CD14-positive monocyte (primary cell): ENCODE results near the gene RAB37. TPM values are rescaled to one million over a fixed set of nuclear protein-coding genes. Genes with fewer than 3 reads are reported as not detected.
A peak's percentile ranks its signal among the peaks of the same experiment; 100 is the strongest.

Experiments used
- DNase-seq, 3 donors: peaks; one replicate each; pipeline ENCODE4 v3.0.0-alpha.2; 2011 to 2022
- H2AFZ ChIP-seq: 2 replicates; pipeline ENCODE4 v1.6.0; 2012; ENCODE audit warnings: mild to moderate bottlenecking, low read depth, low read length, inconsistent platforms; ENCODE audit not compliant: insufficient read depth, poor library complexity, severe bottlenecking
- H3K27ac ChIP-seq, 2 donors: 1 replicate in 1 of 2; 2 replicates in 1 of 2; pipeline ENCODE4 v1.5.1; 2012 to 2013; ENCODE audit warnings: low read length in 2 of 2, control low read depth in 1 of 2, inconsistent platforms in 1 of 2, low read depth in 1 of 2, mild to moderate bottlenecking in 1 of 2
- H3K27me3 ChIP-seq, 2 donors: one replicate each; pipeline versions ENCODE4 v1.6.0 to v1.6.1; 2011 to 2013; ENCODE audit warnings: low read length in 2 of 2; ENCODE audit not compliant: control insufficient read depth in 2 of 2, insufficient read depth in 2 of 2
- H3K36me3 ChIP-seq, 2 donors: replicated peaks in 1 of 2; 1 replicate in 1 of 2; 2 replicates in 1 of 2; pipeline versions ENCODE4 v1.5.1 to v1.6.1; 2012 to 2013; ENCODE audit warnings: low read length in 2 of 2, control low read depth in 1 of 2, inconsistent platforms in 1 of 2, mild to moderate bottlenecking in 1 of 2; ENCODE audit not compliant: insufficient read depth in 2 of 2, control insufficient read depth in 1 of 2
- H3K4me1 ChIP-seq, 2 donors: 1 replicate in 1 of 2; 2 replicates in 1 of 2; pipeline versions ENCODE4 v1.5.1 to v1.6.1; 2012 to 2013; ENCODE audit warnings: low read length in 2 of 2, control low read depth in 1 of 2, inconsistent platforms in 1 of 2, mild to moderate bottlenecking in 1 of 2, moderate library complexity in 1 of 2; ENCODE audit not compliant: insufficient read depth in 2 of 2, control insufficient read depth in 1 of 2
- H3K4me2 ChIP-seq: replicated peaks from 2 replicates; pipeline ENCODE3; 2012; ENCODE audit warnings: low read length, moderate library complexity, mild to moderate bottlenecking; ENCODE audit not compliant: poor library complexity, severe bottlenecking; ENCODE audit errors: extremely low read depth
- H3K4me3 ChIP-seq, 3 experiments: fragments of 200-600 bp in 1 of 3; sonication (generic) in 1 of 3; replicated peaks in 1 of 3; 1 replicate in 2 of 3; 2 replicates in 1 of 3; pipeline ENCODE4 v1.5.1; 2011 to 2013; ENCODE audit warnings: low read length in 3 of 3, mild to moderate bottlenecking in 3 of 3, control low read depth in 2 of 3, low read depth in 2 of 3, inconsistent platforms in 1 of 3, moderate library complexity in 1 of 3
- H3K79me2 ChIP-seq: 2 replicates; pipeline ENCODE4 v1.6.0; 2012; ENCODE audit warnings: mild to moderate bottlenecking, control low read depth, inconsistent platforms, low read length, moderate library complexity; ENCODE audit not compliant: insufficient read depth
- H3K9ac ChIP-seq: 2 replicates; pipeline ENCODE4 v1.6.0; 2017; ENCODE audit warnings: low read length, mild to moderate bottlenecking; ENCODE audit not compliant: insufficient read depth, poor library complexity, severe bottlenecking
- H3K9me3 ChIP-seq, 2 donors: replicated peaks in 1 of 2; 1 replicate in 1 of 2; 2 replicates in 1 of 2; pipeline versions ENCODE4 v1.5.1 to v1.6.1; 2012 to 2013; ENCODE audit warnings: low read length in 2 of 2, control low read depth in 1 of 2; ENCODE audit not compliant: control insufficient read depth in 1 of 2, insufficient read depth in 1 of 2
- H4K20me1 ChIP-seq: 2 replicates; pipeline ENCODE4 v1.6.0; 2012; ENCODE audit warnings: mild to moderate bottlenecking, low read length, control low read depth, moderate library complexity; ENCODE audit not compliant: insufficient read depth
- H3K27ac Mint-ChIP-seq, 7 donors: one replicate each; pipeline ENCODE4 v1.8.0; 2020; ENCODE audit warnings: mild to moderate bottlenecking in 7 of 7, mixed read lengths in 7 of 7, moderate library complexity in 6 of 7, inconsistent platforms in 2 of 7
- H3K27me3 Mint-ChIP-seq, 3 donors: one replicate each; pipeline ENCODE4 v1.8.0; 2021 to 2022; ENCODE audit warnings: low read depth in 3 of 3, mild to moderate bottlenecking in 3 of 3, mixed read lengths in 3 of 3, moderate library complexity in 3 of 3, inconsistent platforms in 1 of 3
- H3K36me3 Mint-ChIP-seq, 2 donors: one replicate each; pipeline ENCODE4 v1.8.0; 2020; ENCODE audit warnings: mixed read lengths in 2 of 2, inconsistent platforms in 1 of 2, mild to moderate bottlenecking in 1 of 2
- H3K4me1 Mint-ChIP-seq: one replicate; pipeline ENCODE4 v1.8.0; 2020; ENCODE audit warnings: mild to moderate bottlenecking, mixed read lengths
- H3K4me3 Mint-ChIP-seq, 2 donors: one replicate each; pipeline ENCODE4 v1.8.0; 2020; ENCODE audit warnings: mild to moderate bottlenecking in 2 of 2, mixed read lengths in 2 of 2, moderate library complexity in 1 of 2
- H3K9me3 Mint-ChIP-seq, 7 donors: one replicate each; pipeline ENCODE4 v1.8.0; 2020 to 2022; ENCODE audit warnings: mixed read lengths in 7 of 7, mild to moderate bottlenecking in 6 of 7, moderate library complexity in 6 of 7, inconsistent platforms in 2 of 7
- WGBS: methylation state at CpG from one replicate; pipeline ENCODE4 v1.1.5; 2013; ENCODE audit warnings: missing lambda C conversion rate; ENCODE audit not compliant: insufficient coverage; 5-methylcytosine and 5-hydroxymethylcytosine counted together
- intact Hi-C, 2 donors: fragments of 100-400 bp; cut with micrococcal nuclease; formaldehyde crosslinking; loops; one replicate each; pipeline versions ENCODE4 v1.15.0 to v1.15.1; 2023
- polyA plus RNA-seq, 3 donors: library from polyadenylated mRNA; depleted of rRNA in 1 of 3; unstranded in 2 of 3; stranded (reverse) in 1 of 3; fragments of 300-500 nt in 2 of 3; fragments of >200 nt in 1 of 3; fragmentation: Illumina TruSeq in 2 of 3; gene quantifications; 1 replicate in 2 of 3; 2 replicates in 1 of 3; pipeline ENCODE4 v1.2.3, GENCODE V29; 2012 to 2021
- TF ChIP-seq, protein P1 (sequence below): fragments of 200-600 bp; IDR thresholded peaks from one replicate; pipeline ENCODE4 v1.8.0; 2022; ENCODE audit warnings: antibody characterized with exemption, mild to moderate bottlenecking

Gene RAB37
- polyA plus RNA-seq, 3 donors: 26.8 to 40.9 (median 33.1) TPM

DNA sequence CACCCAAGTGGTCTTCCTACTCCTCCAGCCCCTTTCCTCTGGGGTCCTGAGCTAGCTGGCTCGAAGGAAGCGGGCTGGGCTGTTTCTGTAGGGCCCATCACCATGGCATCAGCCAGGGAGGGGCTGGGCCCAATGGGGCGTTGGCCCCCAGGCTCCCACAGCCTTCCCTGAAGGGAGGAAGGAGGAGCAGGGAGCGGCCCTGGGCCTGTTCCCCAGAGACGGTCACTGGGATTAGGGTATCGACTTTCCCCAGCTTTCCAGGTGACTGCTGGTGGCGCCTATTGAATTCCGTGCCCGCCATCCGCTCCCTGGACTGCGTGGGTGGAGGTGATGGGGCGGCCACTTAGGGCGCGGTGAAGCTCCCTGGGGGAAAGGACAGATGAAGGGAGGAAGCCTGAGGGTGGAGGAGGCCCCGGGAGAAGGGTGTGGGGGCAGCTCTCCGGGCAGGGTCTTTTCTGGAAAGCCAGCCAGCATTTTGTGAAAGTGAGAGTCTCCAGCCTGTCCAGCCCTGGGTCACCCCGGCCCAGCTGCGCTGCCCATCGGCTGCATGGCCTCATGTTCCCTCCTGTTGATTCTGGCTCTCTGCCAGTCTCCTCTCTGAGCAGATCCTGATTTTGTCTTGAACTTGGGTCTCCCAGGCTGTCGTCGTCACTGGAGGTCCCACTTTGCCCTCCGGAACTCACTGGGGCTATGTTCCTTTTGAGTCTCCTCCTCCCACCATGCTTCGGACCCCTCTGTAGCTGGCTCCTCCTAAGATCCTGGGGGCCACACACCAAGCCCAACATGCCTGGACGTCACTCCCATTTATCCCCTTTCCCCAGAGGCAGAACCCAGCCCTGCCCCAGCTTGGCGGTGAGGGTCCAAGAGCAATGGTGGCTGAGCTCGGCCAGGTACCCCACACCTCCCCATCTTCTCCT, 21.1 kb downstream of the RAB37 start:
- intact Hi-C loops: no loop called here
- 43% methylated on average over 22 of the region's 26 CpGs for WGBS
- peaks cover 0 to 1% (median 0%) of the 10 kb centered on the region in 3 donors for H3K27me3 Mint-ChIP-seq
- peak overlapping the region; percentile 26 to 82 (median 58) for H3K27ac Mint-ChIP-seq
- no peaks in the 10 kb centered on the region for H3K9me3 Mint-ChIP-seq
- H3K36me3 Mint-ChIP-seq: peaks cover 21 to 46% of the 10 kb centered on the region in 2 donors
- Histone ChIP-seq H3K9me3 (no peaks in the 10 kb centered on the region), H3K4me3 (peak overlapping the region in 1 of 3 experiments; percentile 48), H3K27ac (peak overlapping the region in 1 of 2 donors; percentile 5), H3K36me3 (peaks cover 10 to 25% of the 10 kb centered on the region in 2 donors), H3K27me3 (no peaks in the 10 kb centered on the region), H3K4me2 (peak overlapping the region; percentile 65), H4K20me1 (peaks cover 100% of the 10 kb centered on the region), H3K9ac (peak overlapping the region; percentile 17), H3K79me2 (peaks cover 100% of the 10 kb centered on the region), H3K4me1 (peaks cover 39 to 57% of the 10 kb centered on the region in 2 donors), H2AFZ (no peak overlapping the region)
- peak in 1 of 3 donors; percentile 34 for DNase-seq
- TF ChIP-seq, protein P1, sequence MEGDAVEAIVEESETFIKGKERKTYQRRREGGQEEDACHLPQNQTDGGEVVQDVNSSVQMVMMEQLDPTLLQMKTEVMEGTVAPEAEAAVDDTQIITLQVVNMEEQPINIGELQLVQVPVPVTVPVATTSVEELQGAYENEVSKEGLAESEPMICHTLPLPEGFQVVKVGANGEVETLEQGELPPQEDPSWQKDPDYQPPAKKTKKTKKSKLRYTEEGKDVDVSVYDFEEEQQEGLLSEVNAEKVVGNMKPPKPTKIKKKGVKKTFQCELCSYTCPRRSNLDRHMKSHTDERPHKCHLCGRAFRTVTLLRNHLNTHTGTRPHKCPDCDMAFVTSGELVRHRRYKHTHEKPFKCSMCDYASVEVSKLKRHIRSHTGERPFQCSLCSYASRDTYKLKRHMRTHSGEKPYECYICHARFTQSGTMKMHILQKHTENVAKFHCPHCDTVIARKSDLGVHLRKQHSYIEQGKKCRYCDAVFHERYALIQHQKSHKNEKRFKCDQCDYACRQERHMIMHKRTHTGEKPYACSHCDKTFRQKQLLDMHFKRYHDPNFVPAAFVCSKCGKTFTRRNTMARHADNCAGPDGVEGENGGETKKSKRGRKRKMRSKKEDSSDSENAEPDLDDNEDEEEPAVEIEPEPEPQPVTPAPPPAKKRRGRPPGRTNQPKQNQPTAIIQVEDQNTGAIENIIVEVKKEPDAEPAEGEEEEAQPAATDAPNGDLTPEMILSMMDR: no peak
- peak overlapping the region; percentile 37 to 48 for H3K4me3 Mint-ChIP-seq
- peaks cover 70% of the 10 kb centered on the region for H3K4me1 Mint-ChIP-seq

DNA sequence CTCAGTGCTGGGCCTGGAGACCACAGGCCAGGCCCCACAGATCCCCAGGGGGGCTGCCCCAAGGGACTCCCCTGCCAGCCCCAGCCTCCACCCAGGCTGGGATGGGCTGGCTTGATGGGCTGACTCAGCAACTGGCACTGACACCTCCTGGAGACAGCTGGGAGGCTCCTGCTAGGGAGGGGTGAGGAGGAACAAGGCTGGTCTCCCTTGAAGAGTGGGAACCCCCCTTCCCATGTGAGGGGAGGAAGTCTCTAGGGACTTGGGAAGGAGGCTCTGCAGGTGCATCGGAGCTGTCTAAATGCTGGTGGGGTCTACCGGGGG, 21.8 kb downstream of the RAB37 start:
- H3K4me2 ChIP-seq: peak overlapping the region; percentile 65

More for the DNA sequence above, 21.8 kb downstream of the RAB37 start:
- Mint-ChIP-seq H3K36me3 (peaks cover 18 to 47% of the 10 kb centered on the region in 2 donors), H3K4me1 (peaks cover 65% of the 10 kb centered on the region), H3K4me3 (peak overlapping the region; percentile 49 to 67), H3K27me3 (peaks cover 0 to 1% (median 0%) of the 10 kb centered on the region in 3 donors), H3K9me3 (no peaks in the 10 kb centered on the region), H3K27ac (peak overlapping the region in 5 of 7 donors; percentile 3 to 82 (median 58))
- WGBS: 0% methylated on average over 2 of the region's 2 CpGs
- H3K27me3 ChIP-seq: no peaks in the 10 kb centered on the region
- H4K20me1 ChIP-seq: peaks cover 100% of the 10 kb centered on the region
- H3K36me3 ChIP-seq: peaks cover 16 to 30% of the 10 kb centered on the region in 2 donors
- intact Hi-C loops: no loop called here
- H2AFZ ChIP-seq: no peak overlapping the region
- peak overlapping the region in 1 of 2 donors; percentile 5 for H3K27ac ChIP-seq
- peak in 2 of 3 donors; percentile 61 to 88 for DNase-seq
- peaks cover 39 to 54% of the 10 kb centered on the region in 2 donors for H3K4me1 ChIP-seq
- TF ChIP-seq, protein P1: no peak
- peak overlapping the region in 1 of 3 experiments; percentile 48 for H3K4me3 ChIP-seq
- no peaks in the 10 kb centered on the region for H3K9me3 ChIP-seq
- peak overlapping the region; percentile 17 for H3K9ac ChIP-seq
- peaks cover 100% of the 10 kb centered on the region for H3K79me2 ChIP-seq
